GM10266 (cell line): Measurements from ENCODE around the gene FOSL1.

Experiments
- DNase-seq: peaks from one replicate; pipeline ENCODE4 v3.0.0; 2012; ENCODE audit errors: extremely low spot score
- TF ChIP-seq, protein P1 (sequence below): IDR thresholded peaks from 2 replicates; pipeline ENCODE4 v1.5.1; 2012; ENCODE audit warnings: mild to moderate bottlenecking, low read depth; ENCODE audit not compliant: control insufficient read depth, insufficient read depth; ENCODE audit errors: missing control alignments

FOSL1 gene

DNA sequence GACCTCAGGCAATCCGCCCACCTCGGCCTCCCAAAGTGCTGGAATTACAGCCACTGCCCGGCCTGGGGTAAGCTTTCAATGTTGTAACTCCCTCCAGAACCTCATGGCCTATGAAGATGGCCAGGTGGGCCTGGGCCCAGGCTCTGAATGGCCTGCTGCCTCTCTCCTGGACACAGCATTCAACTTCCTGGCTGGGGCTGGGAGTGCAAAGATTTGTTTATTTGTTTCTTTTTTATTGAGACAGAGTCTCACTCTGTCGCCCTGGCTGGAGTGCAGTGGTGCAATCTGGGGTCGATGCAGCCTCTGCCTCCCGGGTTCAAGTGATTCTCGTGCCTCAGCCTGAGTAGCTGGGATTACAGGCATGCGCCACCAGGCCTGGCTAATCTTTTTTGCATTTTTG lies 44.6 kb upstream of the FOSL1 start:
- DNase-seq, result no peak

DNA sequence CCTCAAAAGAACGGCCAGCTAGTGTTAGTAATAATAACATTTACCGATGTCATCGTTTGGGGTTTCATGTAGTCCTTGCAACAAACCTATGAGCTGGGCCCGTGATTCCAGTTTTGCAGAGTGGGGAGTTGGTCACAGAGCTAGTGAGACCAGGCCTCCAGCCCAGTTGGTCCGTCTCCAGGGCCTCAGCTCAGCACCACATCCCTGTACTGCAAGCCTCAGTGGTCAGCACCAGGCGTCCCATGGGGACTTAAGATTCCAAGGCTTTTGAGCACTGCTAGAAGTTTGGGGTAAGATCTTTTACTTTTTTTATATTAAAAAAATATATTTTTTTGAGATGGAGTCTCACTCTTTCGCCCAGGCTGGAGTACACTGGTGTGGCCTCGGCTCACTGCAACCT lies 44.0 kb upstream of the FOSL1 start:
- TF ChIP-seq, protein P1, sequence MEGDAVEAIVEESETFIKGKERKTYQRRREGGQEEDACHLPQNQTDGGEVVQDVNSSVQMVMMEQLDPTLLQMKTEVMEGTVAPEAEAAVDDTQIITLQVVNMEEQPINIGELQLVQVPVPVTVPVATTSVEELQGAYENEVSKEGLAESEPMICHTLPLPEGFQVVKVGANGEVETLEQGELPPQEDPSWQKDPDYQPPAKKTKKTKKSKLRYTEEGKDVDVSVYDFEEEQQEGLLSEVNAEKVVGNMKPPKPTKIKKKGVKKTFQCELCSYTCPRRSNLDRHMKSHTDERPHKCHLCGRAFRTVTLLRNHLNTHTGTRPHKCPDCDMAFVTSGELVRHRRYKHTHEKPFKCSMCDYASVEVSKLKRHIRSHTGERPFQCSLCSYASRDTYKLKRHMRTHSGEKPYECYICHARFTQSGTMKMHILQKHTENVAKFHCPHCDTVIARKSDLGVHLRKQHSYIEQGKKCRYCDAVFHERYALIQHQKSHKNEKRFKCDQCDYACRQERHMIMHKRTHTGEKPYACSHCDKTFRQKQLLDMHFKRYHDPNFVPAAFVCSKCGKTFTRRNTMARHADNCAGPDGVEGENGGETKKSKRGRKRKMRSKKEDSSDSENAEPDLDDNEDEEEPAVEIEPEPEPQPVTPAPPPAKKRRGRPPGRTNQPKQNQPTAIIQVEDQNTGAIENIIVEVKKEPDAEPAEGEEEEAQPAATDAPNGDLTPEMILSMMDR, result no peak
- DNase-seq, result no peak

More for the DNA sequence above, 44.6 kb upstream of the FOSL1 start:
- TF ChIP-seq, protein P1, result no peak

DNA sequence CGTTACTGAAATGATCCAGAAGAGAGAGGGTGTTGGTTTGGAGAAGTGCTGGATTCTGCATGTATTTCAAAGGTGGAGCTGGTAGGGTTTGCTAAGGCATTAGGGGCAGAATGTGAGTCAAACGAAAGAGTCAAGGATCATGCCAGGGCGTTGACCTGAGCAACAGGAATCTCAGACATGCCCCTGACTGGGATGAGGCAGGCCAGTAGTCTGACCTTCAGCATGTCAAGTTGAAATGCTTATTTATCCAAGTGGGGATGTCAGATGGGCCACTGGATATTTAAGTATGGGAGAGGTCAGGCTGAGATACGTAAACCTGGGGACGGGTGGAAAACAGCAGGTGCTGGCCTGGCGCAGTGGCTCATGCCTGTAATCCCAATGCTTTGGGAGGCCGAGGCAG lies 42.3 kb upstream of the FOSL1 start:
- TF ChIP-seq, protein P1, result no peak
- DNase-seq, result no peak

DNA sequence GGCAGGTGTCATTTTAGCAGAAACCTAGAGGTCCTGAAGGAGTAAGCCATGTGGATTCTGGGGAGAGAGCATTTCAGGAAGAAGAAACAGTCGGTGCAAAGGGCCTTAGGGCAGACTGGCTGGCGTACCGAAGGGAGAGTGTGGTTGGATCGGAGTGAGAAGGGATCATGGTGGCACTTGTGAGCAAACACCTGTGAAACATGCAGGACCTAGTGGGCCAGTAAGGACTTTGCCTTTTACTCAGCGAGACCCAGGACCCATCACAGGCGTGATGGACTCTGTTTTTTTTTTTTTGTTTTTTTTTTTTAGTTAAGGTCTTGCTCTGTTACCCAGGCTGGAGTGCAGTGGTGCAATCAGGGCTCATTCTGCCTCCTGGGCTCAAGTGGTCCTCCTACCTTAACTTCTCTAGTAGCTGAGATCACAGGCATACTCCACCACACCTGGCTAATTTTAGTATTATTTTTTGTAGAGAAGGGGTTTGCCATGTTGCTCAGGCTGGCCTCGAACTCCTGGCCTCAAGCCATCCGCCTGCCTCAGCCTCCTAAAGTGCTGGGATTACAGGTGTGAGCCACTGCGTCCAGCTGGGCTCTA lies 41.6 kb upstream of the FOSL1 start:
- TF ChIP-seq, protein P1, result no peak
- DNase-seq, result no peak

DNA sequence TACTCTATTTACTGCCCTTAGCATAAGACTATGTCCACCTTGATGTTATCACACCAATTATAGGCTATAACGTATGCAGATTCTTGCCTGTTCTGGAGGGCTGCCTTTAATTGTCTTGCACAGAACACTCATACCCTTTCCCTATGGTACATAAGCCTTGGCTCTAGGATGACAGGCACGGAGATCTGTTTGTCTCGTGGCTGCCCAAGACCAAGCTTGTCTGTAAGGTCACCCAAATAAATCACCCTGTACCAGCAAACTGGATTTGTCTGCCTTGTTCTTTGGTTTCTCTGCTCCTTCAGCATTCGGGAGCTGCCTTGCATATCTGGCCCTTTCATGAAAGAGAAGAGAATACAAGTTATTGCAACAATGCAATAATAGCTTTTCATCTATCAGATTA lies 37.6 kb upstream of the FOSL1 start:
- TF ChIP-seq, protein P1, result no peak
- no peak for DNase-seq

DNA sequence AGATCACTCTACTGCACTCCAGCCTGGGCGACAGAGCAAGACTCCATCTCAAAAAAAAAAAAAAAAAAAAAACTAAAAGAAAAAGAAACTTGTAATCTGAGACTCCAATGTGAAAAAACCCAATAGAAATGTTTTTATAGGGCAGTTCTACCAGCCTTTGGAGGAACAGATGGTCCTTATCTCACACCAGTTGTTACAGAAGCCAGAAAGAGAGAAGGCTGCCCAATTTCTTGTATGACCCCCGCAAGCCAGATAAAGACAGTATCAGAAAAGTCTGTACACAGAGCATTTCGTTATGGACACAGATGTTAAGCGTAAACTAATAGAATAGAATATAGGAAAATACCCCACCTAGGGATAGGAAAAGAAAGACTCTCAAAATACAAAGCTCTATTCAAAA lies 33.8 kb upstream of the FOSL1 start:
- no peak for DNase-seq
- TF ChIP-seq, protein P1, result no peak

DNA sequence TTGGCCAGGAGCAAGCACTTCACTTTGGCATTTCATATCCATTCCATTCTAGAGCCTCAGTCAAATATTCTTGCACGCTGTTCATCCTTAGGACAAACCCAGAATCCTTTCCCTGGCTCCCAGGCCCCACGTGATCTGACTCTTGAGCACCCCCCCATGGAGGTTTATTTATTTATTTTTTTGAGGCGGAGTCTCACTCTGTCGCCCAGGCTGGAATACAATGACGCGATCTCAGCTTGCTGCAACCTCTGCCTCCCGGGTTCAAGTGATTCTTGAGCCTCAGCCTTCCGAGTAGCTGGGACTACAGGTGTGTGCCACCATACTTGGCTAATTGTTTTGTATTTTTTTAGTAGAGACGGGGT lies 32.4 kb upstream of the FOSL1 start:
- no peak for DNase-seq
- TF ChIP-seq, protein P1, result no peak
